ENCODE measurements around the gene ITPR2. TPM values are rescaled to one million over a fixed set of nuclear protein-coding genes. Genes with fewer than 3 reads are reported as not detected.

Gene ITPR2
- total RNA-seq, 1 experiment from 2014 or later: 26.0 TPM

GRCh38 chr12:26661399-26661798, 171.6 kb downstream of the ITPR2 start:
- no peaks in the 10 kb centered on the region for H3K9me3 ChIP-seq (ENCODE audit: insufficient read depth, low read depth)
- no peaks in the 10 kb centered on the region for H3K27me3 ChIP-seq (ENCODE audit: insufficient read depth, low read depth)
- ChIA-PET POLR2A (ENCODE audit: unreplicated experiment) (interaction anchor here (0.6 kb wide), 1 partner anchor 30 kb away, joined by 6 read pairs; no protein-coding TSS in a partner anchor), CTCF (no interaction called here)
- no peak overlapping the region for H3K4me3 ChIP-seq
- no peaks in the 10 kb centered on the region for H3K79me2 ChIP-seq (ENCODE audit: low read depth)
- no peak for DNase-seq
- no peaks in the 10 kb centered on the region for H3F3A ChIP-seq (ENCODE audit: insufficient read depth, low read depth)
- H4K20me1 ChIP-seq (ENCODE audit: insufficient read depth): no peaks in the 10 kb centered on the region
- BruUV-seq (replicated peaks): no TSS peak
- H3K9me2 ChIP-seq (ENCODE audit: insufficient read depth): no peaks in the 10 kb centered on the region
- no peak overlapping the region for H3K27ac ChIP-seq
- TF ChIP-seq EZH2 (IDR thresholded peaks at IDR 0.05; ENCODE audit: low read depth) (no peak), CTCF (conservative IDR thresholded peaks at IDR 0.05) (no peak)
- H2AFZ ChIP-seq: no peak overlapping the region
- no peaks in the 10 kb centered on the region for H3K36me3 ChIP-seq (ENCODE audit: low read depth)
- intact Hi-C loops (cut with micrococcal nuclease; ENCODE audit: unreplicated experiment): no loop called here
- H3K4me1 ChIP-seq (replicated peaks; ENCODE audit: insufficient read depth): no peaks in the 10 kb centered on the region
- no peak overlapping the region for H3K4me2 ChIP-seq

GRCh38 chr12:26659930-26660329, 173.1 kb downstream of the ITPR2 start:
- Histone ChIP-seq H3K9me3 (ENCODE audit: insufficient read depth, low read depth) (no peaks in the 10 kb centered on the region), H3K4me1 (replicated peaks; ENCODE audit: insufficient read depth) (no peaks in the 10 kb centered on the region), H3K36me3 (ENCODE audit: low read depth) (no peaks in the 10 kb centered on the region), H3K79me2 (ENCODE audit: low read depth) (no peaks in the 10 kb centered on the region), H3K9me2 (ENCODE audit: insufficient read depth) (no peaks in the 10 kb centered on the region), H3K27ac (no peak overlapping the region), H3K27me3 (ENCODE audit: insufficient read depth, low read depth) (no peaks in the 10 kb centered on the region), H3K4me3 (no peak overlapping the region), H2AFZ (no peak overlapping the region), H3K4me2 (no peak overlapping the region), H3F3A (ENCODE audit: insufficient read depth, low read depth) (no peaks in the 10 kb centered on the region), H4K20me1 (ENCODE audit: insufficient read depth) (no peaks in the 10 kb centered on the region)
- no peak for TF ChIP-seq EZH2 (IDR thresholded peaks at IDR 0.05; ENCODE audit: low read depth)
- no peak for TF ChIP-seq CTCF (conservative IDR thresholded peaks at IDR 0.05)
- POLR2A ChIA-PET (ENCODE audit: unreplicated experiment): no interaction called here
- intact Hi-C loops (cut with micrococcal nuclease; ENCODE audit: unreplicated experiment): loop anchor here (10.0 kb wide), 1 partner anchor 625 kb away; no protein-coding TSS in a partner anchor
- no peak for DNase-seq
- CTCF ChIA-PET: no interaction called here
- no TSS peak for BruUV-seq (replicated peaks)

GRCh38 chr12:26658991-26659390, 174.0 kb downstream of the ITPR2 start:
- Histone ChIP-seq H3K4me1 (replicated peaks; ENCODE audit: insufficient read depth) (no peaks in the 10 kb centered on the region), H4K20me1 (ENCODE audit: insufficient read depth) (no peaks in the 10 kb centered on the region), H3K27ac (no peak overlapping the region), H3K27me3 (ENCODE audit: insufficient read depth, low read depth) (no peaks in the 10 kb centered on the region), H3K4me3 (no peak overlapping the region), H3K9me2 (ENCODE audit: insufficient read depth) (no peaks in the 10 kb centered on the region), H3K79me2 (ENCODE audit: low read depth) (no peaks in the 10 kb centered on the region), H2AFZ (no peak overlapping the region), H3K9me3 (ENCODE audit: insufficient read depth, low read depth) (no peaks in the 10 kb centered on the region), H3F3A (ENCODE audit: insufficient read depth, low read depth) (no peaks in the 10 kb centered on the region), H3K4me2 (no peak overlapping the region), H3K36me3 (ENCODE audit: low read depth) (no peaks in the 10 kb centered on the region)
- ChIA-PET CTCF (no interaction called here), POLR2A (ENCODE audit: unreplicated experiment) (no interaction called here)
- no TSS peak for BruUV-seq (replicated peaks)
- intact Hi-C loops (cut with micrococcal nuclease; ENCODE audit: unreplicated experiment): loop anchor here (10.0 kb wide), 1 partner anchor 624 kb away; no protein-coding TSS in a partner anchor
- no peak for TF ChIP-seq EZH2 (IDR thresholded peaks at IDR 0.05; ENCODE audit: low read depth)
- no peak for DNase-seq

- no peak overlapping the region for H3K4me2 ChIP-seq
- no peak overlapping the region for H3K27ac ChIP-seq
- TF ChIP-seq EZH2 (IDR thresholded peaks at IDR 0.05; ENCODE audit: low read depth): no peak
- TF ChIP-seq CTCF (conservative IDR thresholded peaks at IDR 0.05): no peak
- H2AFZ ChIP-seq: no peak overlapping the region
- H3K79me2 ChIP-seq (ENCODE audit: low read depth): no peaks in the 10 kb centered on the region
- H3K36me3 ChIP-seq (ENCODE audit: low read depth): no peaks in the 10 kb centered on the region
- no TSS peak for BruUV-seq (replicated peaks)
- no peaks in the 10 kb centered on the region for H3K9me3 ChIP-seq (ENCODE audit: insufficient read depth, low read depth)
- no peaks in the 10 kb centered on the region for H3K4me1 ChIP-seq (replicated peaks; ENCODE audit: insufficient read depth)
- intact Hi-C loops (cut with micrococcal nuclease; ENCODE audit: unreplicated experiment): loop anchor here (5.0 to 10.0 kb wide), 4 partner anchors 48 to 1217 kb away; partner anchors contain the start of gene RASSF8
- ChIA-PET POLR2A (ENCODE audit: unreplicated experiment) (no interaction called here), CTCF (no interaction called here)
- H3F3A ChIP-seq (ENCODE audit: insufficient read depth, low read depth): no peaks in the 10 kb centered on the region
- H3K9me2 ChIP-seq (ENCODE audit: insufficient read depth): no peaks in the 10 kb centered on the region
- no peaks in the 10 kb centered on the region for H4K20me1 ChIP-seq (ENCODE audit: insufficient read depth)
- DNase-seq: no peak
- no peaks in the 10 kb centered on the region for H3K27me3 ChIP-seq (ENCODE audit: insufficient read depth, low read depth)
- no peak overlapping the region for H3K4me3 ChIP-seq
These were observed 178.4 kb downstream of the ITPR2 start for GRCh38 chr12:26654623-26655022.

All from PC-9 (cell line).